HUES6 (cell line): ENCODE results near the gene TMEM41B.
"Not testable (repeated sequence)": the region's sequence is repeated elsewhere in the genome, so short reads cannot be mapped to it uniquely, and the experiment has no call there.

Experiments
- H3K27ac ChIP-seq: 2 replicates; pipeline ENCODE4 v1.7.0; 2013; ENCODE audit warnings: low read depth, mild to moderate bottlenecking, low read length, inconsistent platforms
- H3K27me3 ChIP-seq: 2 replicates; pipeline ENCODE4 v1.6.1; 2013; ENCODE audit warnings: low read length; ENCODE audit not compliant: control insufficient read depth, insufficient read depth
- H3K36me3 ChIP-seq: 2 replicates; pipeline ENCODE4 v1.6.1; 2013; ENCODE audit warnings: low read length; ENCODE audit not compliant: control insufficient read depth, insufficient read depth
- H3K4me1 ChIP-seq: 2 replicates; pipeline ENCODE4 v1.6.1; 2013; ENCODE audit warnings: low read length; ENCODE audit not compliant: control insufficient read depth, insufficient read depth
- H3K4me3 ChIP-seq: 2 replicates; pipeline ENCODE4 v1.5.1; 2013; ENCODE audit warnings: low read depth, low read length
- H3K9ac ChIP-seq: one replicate; pipeline ENCODE4 v1.6.1; 2013; ENCODE audit warnings: mild to moderate bottlenecking, low read length
- H3K9me3 ChIP-seq: 2 replicates; pipeline ENCODE4 v1.6.1; 2013; ENCODE audit warnings: low read depth, low read length; ENCODE audit not compliant: control insufficient read depth, insufficient read depth

TMEM41B gene

DNA sequence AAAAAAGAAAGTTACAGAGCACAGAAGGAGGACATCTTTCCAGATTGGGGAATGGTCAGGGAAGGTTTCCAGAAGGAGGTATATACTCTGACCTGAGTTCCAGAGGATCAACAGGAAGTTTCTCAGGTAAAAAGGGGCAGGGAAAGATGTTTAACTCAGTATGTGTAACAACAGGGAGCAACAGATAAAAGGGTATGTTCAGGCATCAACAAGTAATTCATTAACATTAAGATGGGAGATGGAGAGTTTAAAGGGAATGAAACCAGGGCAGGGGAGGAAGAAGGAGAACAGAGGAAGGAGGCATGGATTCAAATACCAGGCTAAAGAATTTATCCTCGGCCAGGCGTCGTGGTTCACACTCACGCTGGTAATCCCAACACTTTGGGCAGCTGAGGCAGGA, 46.7 kb downstream of the TMEM41B start:
- H3K4me3 ChIP-seq: no peak overlapping the region
- no peak overlapping the region for H3K27ac ChIP-seq
- H3K9me3 ChIP-seq: no peaks in the 10 kb centered on the region
- no peaks in the 10 kb centered on the region for H3K27me3 ChIP-seq
- H3K36me3 ChIP-seq: no peaks in the 10 kb centered on the region
- no peak overlapping the region for H3K9ac ChIP-seq
- H3K4me1 ChIP-seq: peaks cover 18% of the 10 kb centered on the region

DNA sequence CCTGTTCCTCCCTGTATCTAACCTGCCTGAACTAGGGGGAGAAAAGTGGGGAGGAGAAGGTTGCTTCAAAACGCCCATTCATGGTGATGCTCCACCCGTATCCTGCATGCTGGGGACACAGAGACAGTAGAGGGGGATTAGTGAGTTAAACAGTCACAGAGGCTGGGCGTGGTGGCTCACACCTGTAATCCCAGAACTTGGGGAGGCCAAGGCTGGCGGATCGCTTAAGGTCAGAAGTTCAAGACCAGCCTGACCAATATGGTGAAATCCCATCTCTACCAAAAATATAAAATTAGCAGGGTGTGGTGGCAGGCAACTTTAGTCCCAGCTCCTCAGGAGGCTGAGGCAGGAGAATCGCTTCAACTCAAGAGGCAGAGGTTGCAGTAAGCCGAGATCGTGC, 47.5 kb downstream of the TMEM41B start:
- Histone ChIP-seq H3K4me1 (peaks cover 19% of the 10 kb centered on the region), H3K9me3 (no peaks in the 10 kb centered on the region), H3K9ac (no peak overlapping the region), H3K36me3 (no peaks in the 10 kb centered on the region), H3K4me3 (no peak overlapping the region), H3K27me3 (no peaks in the 10 kb centered on the region), H3K27ac (no peak overlapping the region)

DNA sequence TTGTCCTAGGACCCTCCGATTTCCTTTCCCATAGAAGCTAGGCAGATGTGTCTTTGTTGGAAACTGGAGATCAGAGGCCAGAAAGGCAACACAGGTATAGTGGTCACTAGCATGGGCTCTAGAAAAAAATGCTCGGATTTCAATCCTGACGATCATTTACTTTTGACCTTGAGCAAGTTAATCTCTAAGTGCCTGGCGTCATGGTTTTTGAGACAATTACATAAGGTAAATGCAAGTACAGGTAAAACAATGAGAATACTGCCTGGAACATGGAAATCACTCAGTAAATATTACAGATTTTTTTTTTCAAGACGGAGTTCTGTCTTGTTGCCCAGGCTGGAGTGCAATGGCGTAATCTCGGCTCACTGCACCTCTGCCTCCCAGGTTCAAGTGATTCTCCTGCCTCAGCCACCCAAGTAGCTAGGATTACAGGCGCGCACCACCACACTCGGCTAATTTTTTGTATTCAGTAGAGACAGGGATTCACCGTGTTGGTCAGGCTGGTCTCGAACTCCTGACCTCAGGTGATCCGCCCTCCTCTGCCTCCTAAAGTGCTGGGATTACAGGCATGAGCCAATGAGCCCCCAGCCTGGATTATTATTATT, 48.2 kb downstream of the TMEM41B start:
- Histone ChIP-seq H3K4me1 (peaks cover 21% of the 10 kb centered on the region), H3K27me3 (no peaks in the 10 kb centered on the region), H3K36me3 (no peaks in the 10 kb centered on the region), H3K9me3 (no peaks in the 10 kb centered on the region), H3K4me3 (peak overlapping the region; percentile 73), H3K27ac (no peak overlapping the region), H3K9ac (peak overlapping the region; percentile 61)

DNA sequence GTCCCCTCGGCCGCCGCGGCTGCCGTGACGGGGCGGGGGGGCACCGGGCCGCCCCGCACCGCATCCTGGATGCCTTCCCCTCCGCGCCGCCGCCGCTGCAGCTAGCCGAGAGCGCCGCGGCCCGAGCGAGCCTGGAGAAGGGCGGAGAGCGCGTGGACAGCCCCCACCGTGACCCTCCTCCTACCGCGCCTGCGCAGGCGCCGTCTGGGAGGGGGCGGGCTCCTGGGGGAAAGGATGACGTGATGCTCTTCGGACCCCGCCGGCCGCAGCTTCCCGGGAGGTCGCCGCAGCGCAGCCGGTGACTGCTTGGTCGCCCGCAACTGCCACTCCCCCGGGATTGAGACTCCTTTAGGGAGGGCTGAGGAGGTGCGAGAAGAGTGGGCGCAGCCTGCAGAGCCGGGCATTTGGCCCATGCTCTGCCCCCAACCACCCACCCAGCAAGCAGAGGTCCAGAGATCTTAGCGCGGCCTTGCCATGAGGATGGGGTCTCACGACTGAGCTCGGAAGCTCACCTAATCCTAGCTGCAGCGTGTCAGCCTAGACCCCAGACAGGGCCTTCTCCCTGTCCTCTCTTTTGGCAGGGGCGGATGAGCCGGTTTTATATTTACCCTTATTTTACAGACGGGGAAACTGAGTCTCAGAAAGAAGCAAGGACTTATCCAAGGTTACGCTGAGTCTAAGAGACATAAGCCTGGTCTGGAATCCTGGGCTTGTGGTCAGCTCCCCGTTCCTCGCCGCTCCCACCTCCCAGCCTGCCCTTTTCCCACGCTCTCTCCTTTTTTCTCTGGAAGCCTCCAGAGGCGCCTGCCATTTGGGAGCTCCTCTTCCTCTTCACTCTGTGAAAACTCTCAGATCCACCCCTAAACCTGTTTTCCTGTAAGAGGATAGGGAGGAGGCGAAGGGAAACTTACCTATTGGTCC, 48.9 kb downstream of the TMEM41B start, which contains the start of gene DENND5A:
Gene DENND5A (minus strand): TSS at position 140 of the 921 bp plus-strand sequence. CDS start 281 bp downstream, outside the sequence.
- Histone ChIP-seq H3K36me3 (no peaks in the 10 kb centered on the region), H3K27ac (peak within 1 kb of the TSS; percentile 85; the same call in 1 of the 2 replicates), H3K9me3 (no peaks in the 10 kb centered on the region), H3K27me3 (no peaks in the 10 kb centered on the region), H3K4me1 (peaks cover 24% of the 10 kb centered on the region), H3K4me3 (peak within 1 kb of the TSS; percentile 73), H3K9ac (peak within 1 kb of the TSS; percentile 92)

DNA sequence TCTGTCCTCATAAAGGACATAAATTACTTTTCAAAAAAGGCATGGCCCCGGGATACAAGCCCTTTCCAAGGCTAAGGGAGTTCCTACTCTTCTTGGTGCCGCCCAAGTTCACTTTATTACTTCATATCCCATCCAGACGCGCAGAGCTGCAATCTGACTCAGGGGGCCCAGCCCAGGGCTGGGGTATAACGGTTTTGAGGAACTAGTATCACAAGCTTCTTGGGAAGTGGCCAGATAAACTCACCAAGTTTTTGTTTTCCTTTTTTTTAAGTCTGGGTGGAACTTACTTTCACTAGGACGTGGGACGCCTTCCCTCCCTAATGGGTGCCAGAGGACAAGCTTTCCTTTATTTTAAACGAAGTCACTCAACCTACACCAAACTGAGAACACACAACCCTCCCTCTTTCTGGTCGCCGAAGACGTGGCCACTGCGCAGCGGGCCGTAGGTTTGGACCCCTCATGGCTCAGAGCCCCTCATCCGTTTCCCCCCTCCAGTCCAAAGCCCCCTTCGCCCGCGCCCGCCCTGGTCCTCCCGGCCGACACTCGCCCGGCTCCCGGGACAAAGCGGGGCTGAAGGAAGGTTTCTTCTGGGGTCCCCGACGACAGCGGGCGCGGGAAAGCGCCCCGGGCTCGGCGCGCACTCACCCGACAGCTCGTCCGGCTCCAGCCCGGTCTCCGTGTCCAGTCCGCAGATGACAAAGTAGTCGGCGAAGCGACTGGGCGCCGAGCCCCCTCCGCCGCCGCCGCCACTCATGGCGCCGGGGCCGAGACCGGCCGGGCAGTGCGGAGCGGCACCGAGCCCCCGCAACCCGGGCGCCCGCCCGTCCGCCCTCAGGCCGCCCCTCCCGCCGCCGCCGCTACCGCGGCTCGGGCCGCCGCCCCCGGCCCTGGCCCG, 49.8 kb downstream of the TMEM41B start:
- H3K4me1 ChIP-seq: peaks cover 24% of the 10 kb centered on the region
- H3K9ac ChIP-seq: peak overlapping the region; percentile 92
- peak overlapping the region; percentile 73 for H3K4me3 ChIP-seq
- H3K9me3 ChIP-seq: no peaks in the 10 kb centered on the region
- peak overlapping the region; percentile 85; the same call in 1 of the 2 replicates for H3K27ac ChIP-seq
- no peaks in the 10 kb centered on the region for H3K36me3 ChIP-seq
- no peaks in the 10 kb centered on the region for H3K27me3 ChIP-seq

DNA sequence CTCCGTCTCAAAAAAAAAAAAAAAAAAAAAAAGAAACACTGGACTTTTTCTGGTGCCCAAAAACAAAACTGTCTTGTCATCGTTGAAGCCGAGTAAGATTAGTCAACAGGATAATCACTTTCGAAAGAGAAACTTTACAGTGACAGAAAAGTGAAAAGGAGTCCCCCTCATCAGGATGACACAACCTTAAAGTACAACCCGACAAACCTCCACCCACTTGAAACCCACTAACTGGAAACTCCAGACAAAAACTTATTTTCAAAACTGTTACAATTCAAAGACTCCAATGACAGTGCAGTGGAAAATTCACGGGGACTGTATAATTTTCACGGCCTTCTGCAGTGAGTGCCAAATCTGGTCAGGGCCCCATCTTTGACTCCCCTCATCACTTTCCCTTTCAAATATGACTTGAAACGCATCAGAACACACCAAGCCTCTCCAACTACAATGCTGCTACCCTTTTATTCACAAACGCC, 50.5 kb downstream of the TMEM41B start:
- peak overlapping the region; percentile 92 for H3K9ac ChIP-seq
- H3K27me3 ChIP-seq: no peaks in the 10 kb centered on the region
- H3K9me3 ChIP-seq: no peaks in the 10 kb centered on the region
- peaks cover 24% of the 10 kb centered on the region for H3K4me1 ChIP-seq
- H3K4me3 ChIP-seq: peak overlapping the region; percentile 73
- no peaks in the 10 kb centered on the region for H3K36me3 ChIP-seq
- H3K27ac ChIP-seq: no peak overlapping the region

DNA sequence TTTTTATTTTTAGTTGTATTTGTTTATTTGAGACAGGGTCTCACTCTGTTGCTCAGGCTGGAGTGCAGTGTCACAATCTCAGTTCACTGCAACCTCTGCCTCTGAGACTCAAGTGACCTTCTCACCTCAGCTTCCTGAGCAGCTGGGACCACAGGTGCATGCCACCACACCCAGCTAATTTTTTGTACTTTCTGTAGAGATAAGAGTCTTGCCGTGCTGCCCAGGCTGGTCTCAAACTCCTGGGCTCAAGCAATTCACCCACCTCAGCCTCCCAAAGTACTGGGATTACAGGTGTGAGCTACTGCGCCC, 53.6 kb downstream of the TMEM41B start:
- H3K36me3 ChIP-seq, H3K9me3 ChIP-seq, H3K4me3 ChIP-seq, H3K27ac ChIP-seq, H3K9ac ChIP-seq, H3K27me3 ChIP-seq, H3K4me1 ChIP-seq: not testable (repeated sequence)

DNA sequence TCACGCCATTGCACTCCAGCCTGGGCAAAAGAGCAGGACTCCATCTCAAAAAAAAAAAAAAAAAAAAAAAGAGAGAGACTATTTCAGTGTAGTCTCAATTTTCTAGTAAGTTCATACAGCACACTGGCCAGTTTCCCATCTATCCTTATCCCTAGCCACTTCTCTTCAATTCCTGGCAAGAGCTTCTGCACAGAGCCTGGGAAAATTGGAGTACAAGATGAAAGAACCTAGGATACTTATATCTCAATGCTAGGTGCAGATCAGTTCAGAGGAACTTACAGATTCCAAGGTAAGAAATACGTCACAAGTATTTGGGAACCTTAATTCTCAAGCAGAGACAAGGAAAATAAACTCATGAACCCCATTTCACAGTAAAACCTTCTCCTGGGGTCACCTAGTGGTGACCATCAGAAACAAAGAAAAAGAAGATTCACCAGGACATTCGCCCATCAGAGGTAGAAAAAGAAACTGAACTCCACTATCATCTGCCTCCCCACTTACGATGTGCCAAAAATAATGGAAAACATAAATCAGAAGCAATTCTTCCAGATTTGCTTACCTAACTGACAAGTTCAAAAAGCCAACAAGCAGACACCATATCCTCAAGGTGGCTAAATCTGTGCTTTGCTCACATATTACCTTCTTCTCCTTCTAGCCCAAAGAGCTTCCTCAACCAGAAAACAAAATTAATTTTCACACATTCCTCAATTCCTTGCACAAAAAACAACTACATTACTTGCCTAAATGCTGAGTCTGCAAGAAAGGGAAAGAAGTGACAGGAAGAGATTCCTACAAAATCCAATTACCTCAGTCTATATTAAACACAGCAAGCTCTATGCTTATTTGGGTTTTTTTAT, 54.2 kb downstream of the TMEM41B start:
- Histone ChIP-seq H3K27me3 (no peaks in the 10 kb centered on the region), H3K36me3 (peaks cover 8% of the 10 kb centered on the region; the same call in 1 of the 2 replicates), H3K9me3 (no peaks in the 10 kb centered on the region), H3K4me1 (peaks cover 6% of the 10 kb centered on the region; the same call in 1 of the 2 replicates), H3K4me3 (no peak overlapping the region), H3K27ac (no peak overlapping the region), H3K9ac (no peak overlapping the region)

DNA sequence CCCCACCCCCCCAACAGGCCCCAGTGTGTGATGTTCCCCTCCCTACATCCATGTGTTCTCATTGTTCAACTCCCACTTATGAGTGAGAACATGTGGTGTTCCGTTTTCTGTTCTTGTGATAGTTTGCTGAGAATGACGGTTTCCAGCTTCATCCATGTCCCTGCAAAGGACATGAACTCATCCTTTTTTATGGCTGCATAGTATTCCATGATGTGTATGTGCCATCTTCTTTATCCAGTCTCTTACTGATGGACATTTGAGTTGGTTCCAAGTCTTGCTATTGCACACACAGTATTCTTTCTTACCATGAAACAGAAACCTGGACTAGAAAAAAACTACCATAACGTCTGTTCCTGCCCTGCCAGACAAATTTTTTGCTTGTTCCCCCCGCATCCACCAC, 56.1 kb downstream of the TMEM41B start:
- H3K36me3 ChIP-seq, H3K27me3 ChIP-seq, H3K27ac ChIP-seq, H3K4me3 ChIP-seq, H3K4me1 ChIP-seq, H3K9ac ChIP-seq, H3K9me3 ChIP-seq: not testable (repeated sequence)

DNA sequence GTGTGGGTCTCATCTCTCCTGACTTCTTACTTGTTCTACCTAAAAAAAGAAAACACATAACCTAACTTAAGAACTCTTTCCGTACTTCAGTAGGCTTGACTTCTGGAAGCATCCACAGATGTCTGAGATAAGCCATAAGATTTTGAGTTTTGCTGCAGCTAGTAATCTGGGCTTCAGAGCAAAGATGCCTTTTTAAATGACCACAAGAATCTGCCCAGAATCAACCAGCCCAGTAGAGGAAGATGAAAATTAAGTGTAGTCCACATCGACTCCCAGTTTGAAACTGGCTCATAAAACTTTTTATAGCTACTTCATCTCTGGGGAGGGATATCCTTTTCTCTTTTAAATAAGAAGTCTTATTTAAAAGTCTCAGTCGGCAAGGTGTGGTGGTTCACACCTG, 60.0 kb downstream of the TMEM41B start:
- Histone ChIP-seq H3K9me3 (no peaks in the 10 kb centered on the region), H3K27ac (no peak overlapping the region), H3K27me3 (no peaks in the 10 kb centered on the region), H3K9ac (no peak overlapping the region), H3K4me1 (no peaks in the 10 kb centered on the region), H3K4me3 (no peak overlapping the region), H3K36me3 (peaks cover 8% of the 10 kb centered on the region; the same call in 1 of the 2 replicates)
